Stimulated activated CD4-positive, alpha-beta T cell treated with anti-CD3 and anti-CD28 coated beads, TNF-alpha, amount 100 ng/mL, for 24 hours (primary cell): ENCODE data around the gene EHF.
A peak's percentile ranks its signal among the peaks of the same experiment; 100 is the strongest.

ENCODE experiments used
- DNase-seq, 3 experiments: peaks; one replicate each; pipeline ENCODE4 v3.0.0-alpha.2; 2020; ENCODE audit warnings: low read depth in 3 of 3

Gene EHF

DNA sequence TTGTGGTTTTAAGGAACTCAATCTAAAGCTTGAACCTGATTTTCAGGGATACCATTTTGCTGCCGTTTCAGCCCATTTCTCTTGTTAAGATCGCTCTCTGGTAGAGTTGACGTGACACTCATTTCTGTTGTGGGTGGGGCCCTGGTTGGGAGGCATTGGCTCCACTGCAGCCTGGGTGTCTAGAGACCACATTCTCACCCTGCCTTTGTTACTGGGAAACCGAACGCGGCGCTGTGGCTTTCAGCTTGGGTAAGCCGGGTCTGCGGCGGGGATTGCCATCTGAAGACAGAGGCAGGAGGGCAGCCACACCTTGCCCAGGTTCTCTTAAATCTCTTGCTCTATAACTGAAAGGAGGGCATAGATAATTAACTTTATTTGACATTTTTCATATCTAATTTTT lies 3.2 kb downstream of the EHF start:
- peak in 1 of 3 experiments; percentile 18 for DNase-seq

DNA sequence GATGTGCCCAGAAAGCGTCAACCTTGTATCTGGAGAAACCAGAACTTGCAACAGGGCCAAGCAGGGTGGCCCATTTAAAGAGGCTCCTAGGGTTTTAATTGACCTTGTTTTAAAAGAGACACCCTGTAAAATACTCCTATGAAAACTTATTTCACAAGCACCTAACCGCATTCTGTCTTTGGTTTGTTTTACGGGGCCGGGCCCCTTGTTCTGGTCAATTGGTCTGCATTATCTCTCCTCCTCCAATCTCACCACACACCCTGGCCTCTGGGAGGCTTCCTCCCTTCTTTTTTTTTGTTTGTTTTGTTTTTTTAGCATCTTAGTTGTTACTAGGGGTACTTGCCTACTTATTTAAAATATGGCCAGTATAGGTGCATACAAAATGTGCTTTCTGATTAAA lies 4.7 kb downstream of the EHF start:
- DNase-seq, result no peak

DNA sequence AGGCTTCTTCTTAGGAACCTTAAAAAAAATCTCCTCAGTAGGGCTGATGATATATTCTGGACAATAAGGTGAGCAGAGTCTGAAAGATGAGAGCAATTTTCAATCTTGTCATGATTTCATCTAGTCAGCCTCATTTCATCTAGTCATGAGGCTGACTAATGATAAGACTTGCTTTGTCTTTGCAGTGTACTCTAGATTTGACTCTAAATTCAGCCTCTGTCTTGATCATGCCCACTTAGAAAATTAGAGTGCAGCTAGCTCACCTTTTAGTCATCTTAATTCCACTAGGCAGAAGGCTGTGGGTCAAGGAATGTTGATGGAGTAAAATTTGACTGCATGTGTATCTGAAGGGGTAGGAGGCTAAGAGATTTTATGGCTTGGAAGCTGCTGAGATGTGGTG lies 5.5 kb downstream of the EHF start:
- no peak for DNase-seq

DNA sequence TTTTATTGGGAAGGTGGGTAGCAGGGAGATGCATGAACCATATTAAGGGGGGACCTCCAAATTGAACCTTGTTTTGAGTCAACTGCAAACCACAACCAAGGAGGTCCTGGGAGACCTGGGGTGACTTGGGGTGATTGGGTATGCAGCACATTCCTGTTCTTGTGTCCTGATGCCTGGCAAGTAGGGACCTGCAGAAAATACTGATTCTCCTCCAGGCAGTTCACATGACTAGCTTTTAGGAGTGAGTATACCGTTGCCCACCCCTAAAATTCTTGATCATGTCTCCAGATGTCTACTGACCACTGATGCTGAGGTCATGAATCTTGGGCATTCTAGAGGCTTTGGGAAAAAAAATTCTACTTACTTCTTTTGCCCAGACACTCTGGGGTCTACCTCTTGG lies 6.3 kb downstream of the EHF start:
- DNase-seq, result no peak

DNA sequence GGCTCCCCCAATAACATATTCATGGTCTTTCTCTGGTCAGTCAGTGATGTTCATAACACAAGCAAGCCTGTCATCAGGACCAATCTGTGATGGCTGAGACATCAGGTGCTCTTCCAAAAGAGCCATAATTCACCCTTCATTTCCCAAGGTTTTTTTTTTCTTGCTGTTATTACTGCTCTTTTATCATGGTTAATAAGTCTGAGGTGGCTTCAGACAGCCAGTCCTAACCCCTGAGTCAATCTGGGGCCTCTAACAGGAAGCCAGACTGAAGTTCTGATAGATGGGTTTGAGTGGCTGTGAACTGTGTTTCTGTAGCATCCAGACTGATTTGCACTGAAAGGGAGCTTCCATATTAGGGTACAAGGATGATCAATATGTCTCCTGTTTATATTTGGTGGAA lies 8.8 kb downstream of the EHF start:
- no peak for DNase-seq

DNA sequence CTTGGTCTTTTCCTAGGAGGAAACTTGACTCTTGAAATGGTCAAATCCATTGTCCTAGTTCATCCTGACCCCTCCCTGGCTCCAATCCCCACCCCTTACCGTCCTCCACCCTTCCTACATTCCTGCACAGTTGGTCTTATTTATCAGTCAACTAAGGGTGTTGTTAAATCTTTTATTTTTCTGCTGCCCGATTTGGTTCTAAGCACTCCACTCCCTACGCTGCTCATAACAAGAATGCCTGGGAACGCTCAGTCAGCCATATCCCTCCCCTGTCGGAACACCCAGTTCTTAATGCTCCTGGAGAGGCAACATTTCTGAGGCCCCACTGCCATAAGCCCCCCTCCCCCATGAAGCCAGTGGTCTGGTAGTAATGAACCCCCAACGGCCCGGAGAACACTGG lies 9.7 kb downstream of the EHF start:
- DNase-seq, result no peak

DNA sequence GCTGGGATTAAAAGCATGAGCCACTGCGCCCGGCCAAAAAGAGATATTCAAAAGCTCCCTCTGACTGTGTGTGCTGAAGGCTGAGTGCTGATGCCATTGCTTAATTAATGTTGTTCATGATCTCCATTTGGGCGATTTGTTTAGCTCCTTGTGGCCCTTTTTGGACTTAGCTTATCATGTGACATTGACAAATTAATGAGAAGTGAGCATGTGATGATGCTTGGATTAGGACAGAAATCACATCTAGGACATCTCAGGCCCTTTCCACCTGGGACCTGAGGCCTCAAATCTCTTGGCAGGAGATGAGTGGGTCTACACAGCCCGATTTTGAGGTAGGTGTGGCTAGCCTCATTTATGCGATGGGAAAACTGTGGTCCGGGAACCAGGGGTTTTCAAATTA lies 10.4 kb downstream of the EHF start:
- DNase-seq, result no peak

DNA sequence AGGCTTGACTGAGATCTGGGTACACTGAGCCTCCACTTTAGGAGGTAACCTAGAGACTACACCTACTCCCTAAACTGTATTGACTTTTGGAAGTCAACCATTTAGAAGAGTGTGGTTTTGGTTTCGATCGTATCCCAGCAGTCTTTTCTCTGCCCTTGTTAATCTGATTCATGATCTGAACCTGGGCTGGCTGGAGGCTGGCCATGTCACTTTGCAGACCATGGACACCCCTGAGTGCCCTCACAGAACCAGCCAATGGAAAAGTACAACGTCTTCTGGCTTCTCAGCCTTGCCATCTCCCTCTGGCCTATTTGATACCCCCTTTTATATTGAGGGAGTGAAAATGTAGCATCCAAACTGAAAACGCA lies 10.8 kb downstream of the EHF start:
- DNase-seq, result no peak

DNA sequence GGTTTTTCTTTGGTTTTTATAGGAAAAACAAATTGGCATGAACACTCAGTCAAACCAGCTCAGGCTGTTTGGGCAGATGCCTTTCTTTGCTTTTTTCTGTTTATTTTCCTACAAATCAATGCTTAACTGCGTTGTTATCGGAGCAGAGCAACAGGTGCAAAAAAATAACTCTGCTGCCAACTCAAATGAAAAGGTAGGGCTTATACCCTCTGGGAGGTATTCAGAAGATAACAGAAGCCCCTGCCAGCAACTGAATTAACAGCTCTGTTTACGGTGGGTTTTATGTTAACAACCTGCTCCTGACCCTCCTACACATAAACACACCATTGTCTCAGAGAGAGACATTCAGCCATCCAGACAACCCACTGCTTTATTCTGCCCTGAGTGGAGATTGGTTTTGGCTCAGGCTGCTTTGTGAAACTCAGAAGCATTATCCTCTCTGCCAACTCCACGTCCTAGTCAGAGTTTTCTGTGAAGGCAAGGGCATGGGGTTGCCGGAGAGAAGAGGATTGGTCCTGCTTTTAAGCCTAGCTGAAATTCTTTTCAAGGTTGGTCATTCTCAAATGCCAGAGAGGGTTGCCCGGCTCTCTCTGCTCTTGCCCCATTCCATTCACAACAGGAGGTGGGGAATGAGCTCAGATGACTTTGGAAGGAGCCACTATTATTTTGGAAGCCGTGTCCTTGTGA lies 11.4 kb downstream of the EHF start:
- DNase-seq, result no peak

DNA sequence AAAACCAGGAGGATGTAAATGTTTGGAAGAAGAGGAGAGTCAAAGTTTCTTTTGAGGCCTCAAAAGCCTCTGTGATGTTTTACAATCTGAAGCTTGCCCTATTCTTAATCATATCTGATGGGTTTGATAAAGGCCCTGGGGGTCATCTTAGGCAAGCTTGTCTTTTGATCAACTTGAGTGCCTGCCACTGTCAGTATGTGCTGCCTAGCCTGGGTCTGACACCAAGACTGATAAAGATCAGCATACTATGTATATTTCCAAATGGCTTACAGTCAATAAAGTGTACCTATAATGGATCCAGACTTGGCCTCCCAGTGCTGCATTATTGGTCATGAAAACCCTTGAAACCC lies 12.7 kb downstream of the EHF start:
- DNase-seq, result no peak

DNA sequence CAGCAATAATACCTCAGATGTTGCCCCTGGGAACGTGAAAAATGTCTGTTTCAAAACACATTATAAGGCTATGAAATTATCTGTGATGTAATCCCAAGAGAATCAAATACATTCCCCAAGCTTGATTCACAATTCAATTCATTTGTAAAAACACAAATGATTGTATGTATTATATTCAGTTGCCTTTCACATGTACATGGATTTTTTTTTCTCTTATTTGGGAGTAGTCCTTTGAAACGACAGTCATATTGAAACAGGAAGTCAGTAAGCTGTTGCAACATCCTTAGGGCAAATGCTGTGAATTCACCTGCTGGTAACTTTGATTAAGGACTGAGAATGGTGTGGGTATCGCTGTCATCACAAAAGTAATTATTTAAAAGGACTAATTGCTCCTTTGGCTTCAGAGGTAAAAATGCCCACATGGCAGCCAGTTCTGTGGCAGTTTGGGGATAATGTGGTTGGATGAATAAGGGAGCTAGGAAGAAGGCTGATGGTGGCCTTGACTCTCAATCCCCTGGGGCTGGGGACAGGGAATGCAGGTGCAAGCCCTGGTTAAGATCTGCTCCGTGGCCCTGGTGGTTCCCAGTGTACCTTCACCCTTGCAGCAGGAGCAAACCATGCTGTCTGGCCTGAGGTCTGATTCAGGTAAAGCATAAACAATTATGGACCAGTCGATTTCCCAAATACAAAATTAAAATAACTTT lies 13.2 kb downstream of the EHF start:
- no peak for DNase-seq

DNA sequence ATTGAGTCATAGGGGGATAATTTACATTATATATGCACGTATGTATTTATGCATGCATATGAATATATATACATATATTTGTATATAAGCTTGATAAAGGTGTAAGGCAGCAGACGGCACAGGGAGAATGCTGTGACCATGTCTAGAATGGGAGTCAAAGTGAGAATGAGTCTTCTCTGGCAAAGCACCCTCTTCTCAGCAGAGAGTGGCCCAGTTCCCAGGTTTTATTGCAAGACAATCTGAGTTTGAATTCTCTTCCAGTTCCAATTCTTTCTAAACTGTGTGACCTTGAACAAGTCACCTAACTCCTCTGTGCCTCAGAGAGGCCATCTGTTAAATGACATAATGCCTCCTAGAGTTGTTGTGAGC lies 13.8 kb downstream of the EHF start:
- DNase-seq, result no peak

DNA sequence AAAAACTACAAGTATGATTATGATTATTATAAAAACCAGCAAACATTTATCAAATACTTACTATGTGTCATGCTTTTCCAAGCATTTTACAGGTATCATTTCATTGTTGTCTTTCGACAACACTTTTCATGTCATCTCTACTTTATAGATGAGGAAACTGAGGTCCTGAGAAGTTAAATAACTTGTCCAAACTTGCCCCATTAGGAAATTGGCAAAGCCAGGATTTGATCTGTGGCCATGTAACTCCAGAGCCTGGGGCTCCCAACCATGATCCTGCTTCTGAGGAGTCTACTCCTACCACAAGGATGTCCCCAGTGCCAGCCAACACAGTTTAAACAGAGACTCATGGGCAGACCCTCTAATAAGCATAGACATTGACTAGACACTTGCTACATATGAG lies 15.2 kb downstream of the EHF start:
- no peak for DNase-seq

DNA sequence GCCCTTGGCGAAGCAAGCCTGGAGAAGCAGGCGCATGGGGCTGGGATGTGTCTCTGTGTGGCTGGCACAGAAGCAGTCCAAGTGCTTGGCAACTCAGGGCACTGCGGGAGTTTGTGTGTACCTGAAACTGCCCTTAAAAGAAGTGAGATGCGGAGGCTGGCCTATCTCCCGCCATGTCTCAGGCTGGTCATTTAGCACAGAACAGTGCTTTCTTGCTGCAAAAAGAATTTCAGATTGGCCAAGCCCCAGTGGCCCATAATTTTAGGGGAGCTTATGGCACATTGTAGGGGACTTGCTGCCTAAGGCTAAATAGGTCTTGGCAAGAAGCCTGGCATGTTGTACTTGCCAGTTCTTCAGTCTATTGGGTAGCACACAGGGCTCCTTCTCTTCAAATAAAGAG lies 16.4 kb downstream of the EHF start:
- DNase-seq, result no peak

DNA sequence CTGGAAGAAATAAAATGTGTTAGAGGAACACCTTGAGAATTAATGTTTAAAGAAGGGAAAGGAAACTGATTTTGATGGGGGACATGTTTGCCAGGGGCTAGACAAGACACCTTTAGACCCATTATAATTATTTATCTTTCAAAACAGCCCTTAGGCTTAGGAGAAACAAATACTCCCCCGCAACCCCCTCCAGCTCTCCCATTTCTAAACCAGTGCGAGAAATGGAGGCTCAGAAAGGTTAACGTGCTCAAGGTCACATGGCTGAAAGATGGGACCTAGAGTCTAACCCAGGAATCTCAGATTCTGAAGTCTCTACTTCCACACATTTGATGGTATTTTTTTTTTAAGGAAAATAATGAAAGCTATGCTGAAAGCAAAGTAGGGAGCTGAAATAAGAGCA lies 18.0 kb downstream of the EHF start:
- no peak for DNase-seq

DNA sequence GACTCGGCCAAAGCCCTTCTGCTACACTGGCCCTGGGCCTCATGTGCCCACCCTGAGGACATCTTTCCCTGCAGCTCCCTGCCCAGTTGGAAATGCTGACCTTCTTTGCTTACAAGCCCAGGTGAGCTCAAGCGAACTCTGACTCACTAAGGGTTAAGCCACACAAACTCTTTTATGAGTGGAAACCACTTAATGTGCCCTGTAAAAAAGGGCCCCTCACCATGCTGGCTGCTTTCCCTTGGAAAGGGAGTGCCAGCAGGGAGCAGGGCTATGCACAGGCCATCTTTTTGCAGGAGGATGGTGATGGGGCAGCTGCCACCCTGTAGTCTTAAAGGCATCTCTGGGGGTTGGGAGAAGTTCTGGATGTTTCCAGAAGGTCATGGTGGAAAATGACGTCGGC lies 18.7 kb downstream of the EHF start:
- DNase-seq, result no peak

DNA sequence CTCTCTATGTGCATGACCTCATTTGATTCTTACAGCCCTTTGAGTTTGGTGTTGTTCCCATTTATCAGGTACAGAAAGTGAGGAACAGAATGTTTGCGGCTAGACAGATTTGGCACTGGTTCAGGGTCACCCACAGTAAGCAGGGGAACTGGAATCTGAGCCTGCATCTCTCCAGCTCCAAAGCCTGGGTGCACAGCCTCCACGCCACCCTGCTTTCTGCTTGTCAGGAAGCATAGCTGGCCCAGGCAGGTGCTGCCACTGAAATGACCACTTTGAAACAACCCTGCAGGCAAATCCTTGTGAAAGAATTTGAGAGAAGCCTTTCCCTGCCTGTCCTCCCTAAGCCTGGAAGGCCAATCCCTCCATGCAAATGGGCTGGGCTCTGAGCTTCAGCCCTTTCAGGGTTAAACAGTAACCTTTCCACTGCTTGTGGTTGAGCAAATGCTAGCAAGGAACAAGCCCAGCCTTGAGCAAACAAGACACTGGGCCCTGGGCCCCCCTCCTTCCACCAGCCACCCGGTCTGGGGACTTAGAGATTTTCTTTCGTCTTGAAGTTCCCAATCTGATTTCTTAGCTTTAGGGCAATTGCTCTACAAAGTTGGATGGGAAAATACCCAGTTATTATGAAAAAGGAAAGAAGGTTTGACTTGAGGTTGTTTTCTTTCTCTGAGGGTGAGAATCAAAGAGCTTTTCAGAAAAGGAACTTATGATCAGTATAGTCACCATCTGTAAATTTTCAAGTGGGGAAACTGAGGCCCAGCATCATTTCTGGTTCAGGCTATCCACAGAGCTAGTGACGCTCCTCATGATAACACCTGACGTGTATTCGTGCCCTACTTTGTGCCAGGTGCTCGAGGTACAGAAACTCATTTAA lies 19.4 kb downstream of the EHF start:
- DNase-seq, result no peak

DNA sequence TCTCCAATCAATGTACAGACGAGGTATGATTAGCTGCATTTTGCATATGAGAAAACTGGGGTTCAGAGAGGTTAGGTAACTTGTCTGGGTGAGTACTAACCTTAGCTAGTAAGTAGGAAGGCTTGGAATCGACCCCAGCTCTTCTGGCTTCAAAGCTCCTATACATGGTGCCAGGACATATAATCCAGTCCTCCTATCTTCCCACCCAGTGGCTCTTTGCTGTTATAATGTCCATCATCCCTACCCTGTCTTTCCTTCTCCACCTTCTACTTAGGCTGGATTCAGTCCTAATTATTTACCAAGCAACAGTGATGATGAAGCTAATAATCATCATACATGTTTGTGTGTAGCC lies 20.0 kb downstream of the EHF start:
- no peak for DNase-seq

DNA sequence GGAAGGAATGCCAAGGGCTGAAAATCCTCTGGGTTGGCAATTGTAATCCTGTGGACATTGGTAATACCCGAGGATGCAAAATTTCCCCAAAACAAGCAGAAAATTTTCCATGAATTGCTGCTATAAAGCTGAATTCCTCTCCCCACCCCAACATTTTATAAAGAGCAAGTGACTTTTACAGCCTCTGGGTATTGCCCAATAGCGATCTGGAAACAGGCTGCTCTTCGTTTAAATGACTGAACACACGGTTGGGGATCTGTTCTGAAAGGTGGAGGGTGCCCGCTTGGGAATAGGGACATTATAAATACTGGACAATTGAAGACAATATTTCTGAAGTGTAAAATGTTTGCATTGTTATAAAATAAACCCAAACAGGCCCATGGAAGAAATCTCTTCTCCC lies 20.6 kb downstream of the EHF start:
- no peak for DNase-seq

DNA sequence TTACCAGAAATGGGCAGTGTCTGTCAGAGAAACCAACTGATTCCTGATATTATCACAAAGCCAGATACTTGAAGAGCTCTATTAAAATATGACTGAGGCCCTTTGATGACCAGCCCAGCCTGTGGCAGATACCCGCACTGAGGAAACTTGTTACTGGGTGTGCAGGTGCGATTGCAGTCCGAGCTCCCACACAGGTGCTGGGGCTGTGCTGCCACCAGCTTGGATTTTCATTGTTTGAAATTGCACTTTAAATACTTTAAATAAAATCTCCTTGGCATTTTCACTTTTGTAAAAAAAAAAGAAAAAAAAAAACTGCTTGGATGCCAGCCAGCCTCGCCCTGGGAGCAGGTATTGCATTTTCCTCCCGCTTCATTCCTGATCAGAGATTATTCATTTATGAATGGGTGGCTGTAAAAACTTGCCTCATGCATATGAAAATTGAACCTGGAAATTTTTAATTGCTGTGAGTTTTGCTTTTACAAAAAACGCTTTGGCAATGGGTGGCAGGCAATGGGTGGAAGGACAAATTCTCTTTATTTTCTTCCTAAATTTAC lies 21.2 kb downstream of the EHF start:
- no peak for DNase-seq

DNA sequence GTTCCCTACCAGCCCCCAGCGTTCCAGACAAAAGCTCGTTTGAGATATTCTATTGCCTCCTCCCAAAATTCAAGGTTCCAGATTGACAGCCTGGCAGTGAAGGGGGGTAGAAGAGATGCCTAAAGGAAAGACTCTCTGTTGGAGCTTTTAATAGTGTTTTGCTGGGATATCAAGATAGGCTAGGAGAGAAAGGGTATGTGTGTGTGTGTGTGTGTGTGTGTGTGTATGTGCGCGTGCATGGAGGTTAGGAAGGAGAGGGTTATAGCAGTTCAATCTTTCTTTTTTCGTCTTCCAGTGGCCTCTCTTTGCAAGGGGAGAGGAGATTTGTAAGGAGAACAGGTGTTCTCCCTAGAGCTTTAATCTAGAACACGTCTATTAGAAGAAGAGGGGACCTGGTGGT lies 22.0 kb downstream of the EHF start:
- DNase-seq, result no peak

DNA sequence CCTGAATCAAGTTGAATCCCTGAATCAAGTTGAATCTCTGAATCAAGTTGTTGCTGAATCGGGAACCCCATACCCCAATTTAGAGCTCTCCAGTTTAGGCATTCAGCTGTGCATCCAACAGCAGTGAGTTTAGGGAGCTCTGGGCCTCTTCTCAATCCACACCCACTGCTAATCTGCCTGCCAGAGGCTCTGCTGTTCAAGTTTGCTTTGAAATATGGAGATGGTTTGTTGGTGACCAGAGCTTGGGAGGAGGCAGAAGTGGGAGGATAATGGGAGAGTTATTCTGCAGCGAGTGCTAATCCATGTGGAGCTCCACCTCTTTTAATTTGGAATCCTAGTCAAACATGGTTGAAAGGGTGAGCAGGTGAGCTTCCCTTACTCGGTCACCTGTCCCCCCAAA lies 22.4 kb downstream of the EHF start:
- DNase-seq, result no peak

DNA sequence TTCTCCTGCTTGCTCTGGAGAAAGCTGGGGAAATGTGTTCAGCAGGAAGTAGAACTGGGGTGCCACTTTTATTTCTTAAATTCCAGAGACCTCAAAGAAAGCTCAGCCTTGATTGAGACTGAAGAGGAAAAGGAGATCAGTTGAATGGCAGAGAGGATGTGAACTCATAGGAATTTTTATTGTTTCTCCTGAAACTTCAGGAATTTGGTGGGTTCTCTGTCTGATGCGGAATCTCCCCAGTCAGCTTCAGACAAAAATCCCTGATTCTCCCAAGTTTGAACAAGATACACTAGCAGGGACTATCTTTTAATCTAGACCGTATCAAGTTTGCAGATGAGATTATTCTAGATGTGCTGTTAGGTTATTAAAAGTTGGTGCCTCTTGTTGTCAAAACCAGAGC lies 23.0 kb downstream of the EHF start:
- no peak for DNase-seq
